Keratinocyte (primary cell): ENCODE data around the gene C4orf50.

Experiments used
- EZH2 ChIP-seq: IDR thresholded peaks from one replicate; pipeline ENCODE4 v1.6.1; 2012; ENCODE audit warnings: inconsistent platforms, mild to moderate bottlenecking, low read length, moderate library complexity
- TF ChIP-seq, protein P1 (sequence below), 3 experiments: IDR thresholded peaks in 1 of 3; conservative IDR thresholded peaks in 1 of 3; optimal IDR thresholded peaks in 1 of 3; 2 replicates in 2 of 3; 3 replicates in 1 of 3; pipeline versions ENCODE3 to v1.5.1; 2011; ENCODE audit warnings: low read length in 3 of 3, mild to moderate bottlenecking in 3 of 3, moderate library complexity in 2 of 3, control low read depth in 1 of 3, inconsistent platforms in 1 of 3; ENCODE audit not compliant: insufficient read depth in 2 of 3; ENCODE audit errors: extremely low read depth in 1 of 3

- TF ChIP-seq, protein P1, sequence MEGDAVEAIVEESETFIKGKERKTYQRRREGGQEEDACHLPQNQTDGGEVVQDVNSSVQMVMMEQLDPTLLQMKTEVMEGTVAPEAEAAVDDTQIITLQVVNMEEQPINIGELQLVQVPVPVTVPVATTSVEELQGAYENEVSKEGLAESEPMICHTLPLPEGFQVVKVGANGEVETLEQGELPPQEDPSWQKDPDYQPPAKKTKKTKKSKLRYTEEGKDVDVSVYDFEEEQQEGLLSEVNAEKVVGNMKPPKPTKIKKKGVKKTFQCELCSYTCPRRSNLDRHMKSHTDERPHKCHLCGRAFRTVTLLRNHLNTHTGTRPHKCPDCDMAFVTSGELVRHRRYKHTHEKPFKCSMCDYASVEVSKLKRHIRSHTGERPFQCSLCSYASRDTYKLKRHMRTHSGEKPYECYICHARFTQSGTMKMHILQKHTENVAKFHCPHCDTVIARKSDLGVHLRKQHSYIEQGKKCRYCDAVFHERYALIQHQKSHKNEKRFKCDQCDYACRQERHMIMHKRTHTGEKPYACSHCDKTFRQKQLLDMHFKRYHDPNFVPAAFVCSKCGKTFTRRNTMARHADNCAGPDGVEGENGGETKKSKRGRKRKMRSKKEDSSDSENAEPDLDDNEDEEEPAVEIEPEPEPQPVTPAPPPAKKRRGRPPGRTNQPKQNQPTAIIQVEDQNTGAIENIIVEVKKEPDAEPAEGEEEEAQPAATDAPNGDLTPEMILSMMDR (optimal IDR thresholded peaks at IDR 0.05 in 1 of 3, IDR thresholded peaks at IDR 0.05 in 1 of 3, conservative IDR thresholded peaks at IDR 0.05 in 1 of 3; ENCODE audit: extremely low read depth in 1 of 3, insufficient read depth in 2 of 3, low read length in 3 of 3), result no peak
- TF ChIP-seq EZH2, result no peak
Measured at GRCh38 chr4:6055436-6055835, 37.2 kb upstream of the C4orf50 start.
